GM23248 (cell line): ENCODE results near the gene PCDHGB6. TPM values are rescaled to one million over a fixed set of nuclear protein-coding genes. Genes with fewer than 3 reads are reported as not detected.
A peak's percentile ranks its signal among the peaks of the same experiment; 100 is the strongest.

ENCODE experiments used
- DNase-seq: peaks from one replicate; pipeline ENCODE4 v3.0.0-alpha.2; 2015
- H2AFZ ChIP-seq: fragments of 200-600 bp; sonication (generic); 2 replicates; pipeline ENCODE4 v1.6.1; 2016; ENCODE audit warnings: antibody characterized with exemption
- H3F3A ChIP-seq: fragments of 200-600 bp; sonication (generic); 2 replicates; pipeline ENCODE4 v1.6.1; 2016; ENCODE audit warnings: mild to moderate bottlenecking, antibody characterized with exemption, mixed run types; ENCODE audit not compliant: insufficient read depth
- H3K27ac ChIP-seq: fragments of 200-600 bp; sonication (generic); 2 replicates; pipeline ENCODE4 v1.5.1; 2016; ENCODE audit warnings: mild to moderate bottlenecking
- H3K27me3 ChIP-seq: fragments of 200-600 bp; sonication (generic); replicated peaks from 2 replicates; pipeline ENCODE4 v1.6.1; 2016; ENCODE audit warnings: mild to moderate bottlenecking; ENCODE audit not compliant: insufficient read depth
- H3K36me3 ChIP-seq: fragments of 200-600 bp; sonication (generic); 2 replicates; pipeline ENCODE4 v1.6.1; 2016; ENCODE audit warnings: low read depth, mild to moderate bottlenecking
- H3K4me1 ChIP-seq: fragments of 200-600 bp; sonication (generic); 2 replicates; pipeline ENCODE4 v1.6.1; 2016; ENCODE audit warnings: mild to moderate bottlenecking; ENCODE audit not compliant: insufficient read depth
- H3K4me2 ChIP-seq: fragments of 200-600 bp; sonication (generic); one replicate; pipeline ENCODE4 v1.6.1; 2016; ENCODE audit warnings: mild to moderate bottlenecking; ENCODE audit not compliant: unreplicated experiment
- H3K4me3 ChIP-seq: fragments of 200-600 bp; sonication (generic); 2 replicates; pipeline ENCODE4 v1.5.1; 2016; ENCODE audit warnings: mild to moderate bottlenecking
- H3K79me2 ChIP-seq: fragments of 200-600 bp; sonication (generic); 2 replicates; pipeline ENCODE4 v1.6.1; 2016; ENCODE audit warnings: mild to moderate bottlenecking; ENCODE audit not compliant: insufficient read depth
- H3K9ac ChIP-seq: fragments of 200-600 bp; sonication (generic); 2 replicates; pipeline ENCODE4 v1.6.1; 2016; ENCODE audit warnings: mild to moderate bottlenecking
- H3K9me2 ChIP-seq: fragments of 200-600 bp; sonication (generic); 2 replicates; pipeline ENCODE4 v1.6.1; 2016; ENCODE audit warnings: mixed run types, mild to moderate bottlenecking, moderate library complexity; ENCODE audit not compliant: insufficient read depth
- H3K9me3 ChIP-seq: fragments of 200-600 bp; sonication (generic); one replicate; pipeline ENCODE4 v1.6.1; 2017; ENCODE audit warnings: low read depth
- H4K20me1 ChIP-seq: fragments of 200-600 bp; sonication (generic); 2 replicates; pipeline ENCODE4 v1.6.0; 2016; ENCODE audit not compliant: insufficient read depth
- EZH2 ChIP-seq: fragments of 200-600 bp; sonication (generic); IDR thresholded peaks from 2 replicates; pipeline ENCODE4 v1.6.1; 2018; ENCODE audit warnings: antibody characterized with exemption, mild to moderate bottlenecking; ENCODE audit not compliant: insufficient read depth, poor library complexity, severe bottlenecking
- EZH2phosphoT487 ChIP-seq: fragments of 200-600 bp; sonication (generic); IDR thresholded peaks from 2 replicates; pipeline ENCODE4 v1.6.1; 2018; ENCODE audit warnings: antibody characterized with exemption, moderate library complexity, mild to moderate bottlenecking, low read depth; ENCODE audit not compliant: insufficient read depth
- whole genome bisulfite sequencing, 2 experiments: methylation state at CpG; one replicate each; pipeline ENCODE4 v1.1.6; 2015 to 2017; ENCODE audit warnings: low lambda C conversion rate in 2 of 2, low coverage in 1 of 2; ENCODE audit errors: missing lambda C conversion rate in 2 of 2; 5-methylcytosine and 5-hydroxymethylcytosine counted together
- in situ Hi-C: fragments of 300-500 bp; cut with MboI; formaldehyde crosslinking; loops from 2 replicates; pipeline ENCODE4 v1.15.0; 2020
- polyA plus RNA-seq: library from polyadenylated mRNA; unstranded; fragments of >200 nt; fragmentation: Nextera tagmentation; extraction: Ambion mirVana; gene quantifications from 2 replicates; pipeline ENCODE4 v1.2.1, GENCODE V29; 2016
- total RNA-seq: library from RNA; depleted of rRNA; stranded (reverse); fragments of >200 nt; shearing (Covaris generic); gene quantifications from 2 replicates; pipeline ENCODE4 v1.2.3, GENCODE V29; 2014

The PCDHGB6 gene
- total and polyA plus RNA-seq, 2 experiments from 2014 or later: 1.9 to 3.2 TPM

DNA sequence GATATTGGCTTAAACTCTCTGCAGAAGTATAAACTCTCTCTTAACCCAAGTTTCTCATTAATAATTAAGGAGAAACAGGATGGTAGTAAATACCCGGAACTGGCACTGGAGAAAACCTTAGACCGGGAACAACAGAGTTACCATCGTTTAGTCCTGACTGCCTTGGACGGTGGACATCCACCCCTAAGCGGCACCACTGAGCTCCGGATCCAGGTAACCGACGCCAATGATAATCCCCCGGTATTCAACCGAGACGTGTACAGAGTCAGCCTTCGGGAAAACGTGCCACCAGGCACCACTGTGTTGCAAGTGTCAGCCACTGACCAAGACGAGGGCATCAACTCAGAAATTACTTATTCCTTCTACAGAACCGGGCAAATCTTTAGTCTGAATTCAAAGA is 9.2 kb upstream of the PCDHGB6 start:
- DNase-seq: no peak
- 0 out of 2 replicates have a peak, but pooled peaks cover 4% of the 10 kb centered on the region for H3K79me2 ChIP-seq
- in situ Hi-C loops: no loop called here
- H3K9ac ChIP-seq: no peak overlapping the region
- no peak for TF ChIP-seq EZH2phosphoT487
- TF ChIP-seq EZH2: no peak
- peaks cover 8% of the 10 kb centered on the region; the same call in 1 of the 2 replicates for H3F3A ChIP-seq
- H3K36me3 ChIP-seq: no peaks in the 10 kb centered on the region
- H3K4me1 ChIP-seq: no peaks in the 10 kb centered on the region
- H3K27ac ChIP-seq: no peak overlapping the region
- no peak overlapping the region for H2AFZ ChIP-seq
- no peaks in the 10 kb centered on the region for H3K9me2 ChIP-seq
- WGBS, 2 experiments: 32 to 34% methylated on average over 15 of the region's 15 CpGs
- H3K9me3 ChIP-seq: no peaks in the 10 kb centered on the region
- H3K4me3 ChIP-seq: no peak overlapping the region
- no peaks in the 10 kb centered on the region for H4K20me1 ChIP-seq
- no peaks in the 10 kb centered on the region for H3K27me3 ChIP-seq
- no peak overlapping the region for H3K4me2 ChIP-seq

DNA sequence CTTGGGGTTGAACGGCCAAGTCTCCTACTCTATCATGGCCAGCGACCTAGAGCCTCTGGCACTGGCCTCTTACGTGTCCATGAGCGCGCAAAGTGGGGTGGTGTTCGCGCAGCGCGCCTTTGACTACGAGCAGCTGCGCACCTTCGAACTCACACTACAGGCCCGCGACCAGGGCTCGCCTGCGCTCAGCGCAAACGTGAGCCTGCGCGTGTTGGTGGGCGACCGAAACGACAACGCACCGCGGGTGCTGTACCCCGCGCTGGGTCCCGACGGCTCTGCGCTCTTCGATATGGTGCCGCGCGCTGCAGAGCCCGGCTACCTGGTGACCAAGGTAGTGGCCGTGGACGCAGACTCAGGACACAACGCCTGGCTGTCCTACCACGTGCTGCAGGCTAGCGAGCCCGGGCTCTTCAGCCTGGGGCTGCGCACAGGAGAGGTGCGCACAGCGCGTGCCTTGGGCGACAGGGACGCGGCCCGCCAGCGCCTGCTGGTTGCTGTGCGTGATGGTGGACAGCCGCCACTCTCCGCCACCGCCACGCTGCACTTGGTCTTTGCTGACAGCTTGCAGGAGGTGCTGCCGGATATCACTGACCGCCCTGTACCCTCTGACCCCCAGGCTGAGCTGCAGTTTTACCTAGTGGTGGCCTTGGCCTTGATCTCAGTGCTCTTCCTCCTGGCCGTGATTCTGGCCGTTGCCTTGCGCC is 8.1 kb upstream of the PCDHGB6 start:
- Histone ChIP-seq H3K79me2 (0 out of 2 replicates have a peak, but pooled peaks cover 4% of the 10 kb centered on the region), H3K36me3 (no peaks in the 10 kb centered on the region), H3K27ac (no peak overlapping the region), H3K9me3 (no peaks in the 10 kb centered on the region), H3K4me2 (peak overlapping the region; percentile 46), H3K4me1 (no peaks in the 10 kb centered on the region), H4K20me1 (no peaks in the 10 kb centered on the region), H3F3A (peaks cover 8% of the 10 kb centered on the region; the same call in 1 of the 2 replicates), H3K9me2 (no peaks in the 10 kb centered on the region), H3K9ac (no peak overlapping the region), H3K4me3 (peak overlapping the region; percentile 58), H3K27me3 (no peaks in the 10 kb centered on the region), H2AFZ (no peak overlapping the region)
- in situ Hi-C loops: no loop called here
- WGBS, 2 experiments: 38 to 39% methylated on average over 41 to 61 of the region's 61 CpGs
- TF ChIP-seq EZH2 (no peak), EZH2phosphoT487 (no peak)
- no peak for DNase-seq

DNA sequence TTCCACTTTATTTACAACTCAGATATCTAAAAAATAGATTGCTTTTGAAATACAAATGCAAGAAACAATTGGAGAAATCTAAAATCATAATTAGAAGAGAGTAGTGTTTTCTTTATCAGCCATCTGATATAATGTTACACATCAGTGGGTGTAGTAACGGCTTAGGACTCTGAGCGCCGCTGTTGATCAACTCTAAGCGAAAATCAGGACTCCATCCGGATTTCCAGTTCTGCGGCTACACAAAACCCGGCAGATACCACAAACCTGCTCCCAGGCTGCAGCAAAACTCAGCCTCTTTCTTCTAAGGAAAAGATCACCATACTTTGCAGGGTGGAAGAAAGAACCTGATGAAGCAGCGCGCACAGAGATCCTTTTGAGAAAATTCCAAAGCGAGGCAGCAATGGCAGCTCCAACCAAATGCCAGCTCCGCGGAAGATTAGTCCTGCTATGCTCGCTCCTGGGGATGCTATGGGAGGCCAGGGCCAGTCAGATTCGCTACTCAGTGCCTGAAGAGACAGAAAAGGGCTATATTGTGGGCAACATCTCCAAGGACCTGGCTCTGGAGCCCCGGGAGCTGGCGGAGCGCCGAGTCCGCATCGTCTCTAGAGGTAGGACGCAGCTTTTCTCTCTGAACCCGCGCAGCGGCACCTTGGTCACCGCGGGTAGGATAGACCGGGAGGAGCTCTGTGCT is 5.1 kb upstream of the PCDHGB6 start, which contains the start of gene PCDHGA9:
TSS of gene PCDHGA9 (plus strand) at position 226 of the 691 bp plus-strand sequence. CDS start at position 401, 175 bp downstream.
- peak; percentile 73 for DNase-seq
- 20% methylated on average over 27 of the region's 27 CpGs for WGBS, 2 experiments
- no peaks in the 10 kb centered on the region for H3K9me3 ChIP-seq

GRCh38 chr5:141403387-141403786 is 4.4 kb upstream of the PCDHGB6 start:
- no peaks in the 10 kb centered on the region for H3K36me3 ChIP-seq
- H3K79me2 ChIP-seq: 0 out of 2 replicates have a peak, but pooled peaks cover 4% of the 10 kb centered on the region
- no peaks in the 10 kb centered on the region for H3K9me2 ChIP-seq
- no peaks in the 10 kb centered on the region; the same call in 1 of the 2 replicates for H3K4me1 ChIP-seq
- in situ Hi-C loops: no loop called here
- H3K9ac ChIP-seq: no peak overlapping the region
- DNase-seq: no peak
- 34 to 36% methylated on average over 22 of the region's 22 CpGs for WGBS, 2 experiments
- H3K27ac ChIP-seq: no peak overlapping the region
- H3K27me3 ChIP-seq: no peaks in the 10 kb centered on the region
- H3K4me2 ChIP-seq: no peak overlapping the region
- peak overlapping the region; percentile 68 for H3K4me3 ChIP-seq
- TF ChIP-seq EZH2: no peak
- no peak for TF ChIP-seq EZH2phosphoT487
- peaks cover 8% of the 10 kb centered on the region; the same call in 1 of the 2 replicates for H3F3A ChIP-seq
- H4K20me1 ChIP-seq: no peaks in the 10 kb centered on the region
- H3K9me3 ChIP-seq: no peaks in the 10 kb centered on the region
- peak overlapping the region; percentile 65; the same call in 1 of the 2 replicates for H2AFZ ChIP-seq

More for the DNA sequence above, 5.1 kb upstream of the PCDHGB6 start, which contains the start of gene PCDHGA9:
- peak within 1 kb of the TSS; percentile 68 for H3K4me3 ChIP-seq
- H3K27me3 ChIP-seq: no peaks in the 10 kb centered on the region
- H3K27ac ChIP-seq: no peak within 1 kb of the TSS
- H2AFZ ChIP-seq: peak within 1 kb of the TSS; percentile 65
- no peaks in the 10 kb centered on the region; the same call in 1 of the 2 replicates for H3K4me1 ChIP-seq
- H3K9me2 ChIP-seq: no peaks in the 10 kb centered on the region
- in situ Hi-C loops: no loop called here
- 0 out of 2 replicates have a peak, but pooled peaks cover 4% of the 10 kb centered on the region for H3K79me2 ChIP-seq
- peak within 1 kb of the TSS; percentile 38 for H3K9ac ChIP-seq
- peak within 1 kb of the TSS; percentile 54 for H3K4me2 ChIP-seq
- H3F3A ChIP-seq: peaks cover 8% of the 10 kb centered on the region; the same call in 1 of the 2 replicates
- H3K36me3 ChIP-seq: no peaks in the 10 kb centered on the region
- TF ChIP-seq EZH2phosphoT487 (no peak), EZH2 (no peak)
- H4K20me1 ChIP-seq: no peaks in the 10 kb centered on the region
